ENCODE results near the gene ZBTB7C. TPM values are rescaled to one million over a fixed set of nuclear protein-coding genes. Genes with fewer than 3 reads are reported as not detected.

ZBTB7C gene
- total RNA-seq, 2 experiments from 2014 or later: not detected

DNA sequence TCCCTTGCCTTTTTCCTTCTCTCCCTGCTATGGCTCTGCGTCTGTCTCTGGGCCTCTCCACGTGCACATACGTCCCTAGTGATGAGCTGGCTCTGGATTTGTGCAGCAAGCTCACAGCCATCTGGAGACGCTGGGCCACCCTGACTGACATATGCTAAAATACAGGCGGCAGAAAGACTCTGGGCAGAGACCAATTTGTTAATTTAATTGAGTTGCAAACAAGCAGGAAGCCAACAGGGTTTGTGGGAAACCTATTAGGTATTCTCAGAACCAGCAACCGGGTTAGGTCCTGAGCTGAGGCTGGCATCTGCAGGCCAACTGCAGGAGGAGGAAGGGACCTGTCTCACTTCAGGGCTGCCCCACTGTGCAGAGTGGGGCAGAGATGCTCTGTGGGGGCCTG is 425.2 kb downstream of the ZBTB7C start:
- intact Hi-C loops (cut with DNase I, micrococcal nuclease): no loop called here
- no peak overlapping the region for H3K4me3 Mint-ChIP-seq
- ATAC-seq (no peak), DNase-seq (no peak)
- H3K27ac Mint-ChIP-seq: no peak overlapping the region
- ChIA-PET CTCF (interaction anchor here (1.1 kb wide), 1 partner anchor 13 kb away, joined by 4 read pairs; no protein-coding TSS in a partner anchor), POLR2A (no interaction called here)
- no peaks in the 10 kb centered on the region for H3K36me3 Mint-ChIP-seq (ENCODE audit: low read depth)
- H3K4me1 Mint-ChIP-seq: no peaks in the 10 kb centered on the region
- no peaks in the 10 kb centered on the region for H3K27me3 Mint-ChIP-seq
- H3K9me3 Mint-ChIP-seq (ENCODE audit: low read depth): no peaks in the 10 kb centered on the region

DNA sequence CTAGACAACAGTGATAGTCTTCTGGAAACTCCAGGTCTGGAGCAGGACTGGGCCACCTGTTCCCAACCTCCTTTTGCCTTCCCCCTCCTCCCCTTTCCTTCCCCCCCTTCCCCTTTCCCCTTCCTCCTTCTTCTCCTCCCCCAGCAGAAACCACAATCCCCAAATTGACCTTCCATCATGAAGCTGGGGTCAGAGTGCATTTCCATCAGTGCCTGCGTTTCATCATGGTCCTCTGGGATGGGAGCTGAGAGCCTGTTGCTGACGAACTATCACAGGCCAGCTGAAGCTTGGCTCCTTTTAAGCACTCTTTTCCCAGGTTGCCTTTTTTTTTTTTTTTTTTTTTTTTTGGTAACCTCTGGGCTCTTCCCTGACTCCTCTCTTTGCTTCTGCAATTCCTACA is 426.1 kb downstream of the ZBTB7C start:
- Mint-ChIP-seq H3K4me3 (no peak overlapping the region), H3K36me3 (ENCODE audit: low read depth) (no peaks in the 10 kb centered on the region), H3K9me3 (ENCODE audit: low read depth) (no peaks in the 10 kb centered on the region), H3K27ac (no peak overlapping the region), H3K4me1 (no peaks in the 10 kb centered on the region), H3K27me3 (no peaks in the 10 kb centered on the region)
- ChIA-PET CTCF (interaction anchor here (1.1 kb wide), 1 partner anchor 14 kb away, joined by 4 read pairs; no protein-coding TSS in a partner anchor), POLR2A (no interaction called here)
- no peak for ATAC-seq
- DNase-seq: no peak
- intact Hi-C loops (cut with DNase I, micrococcal nuclease): no loop called here

DNA sequence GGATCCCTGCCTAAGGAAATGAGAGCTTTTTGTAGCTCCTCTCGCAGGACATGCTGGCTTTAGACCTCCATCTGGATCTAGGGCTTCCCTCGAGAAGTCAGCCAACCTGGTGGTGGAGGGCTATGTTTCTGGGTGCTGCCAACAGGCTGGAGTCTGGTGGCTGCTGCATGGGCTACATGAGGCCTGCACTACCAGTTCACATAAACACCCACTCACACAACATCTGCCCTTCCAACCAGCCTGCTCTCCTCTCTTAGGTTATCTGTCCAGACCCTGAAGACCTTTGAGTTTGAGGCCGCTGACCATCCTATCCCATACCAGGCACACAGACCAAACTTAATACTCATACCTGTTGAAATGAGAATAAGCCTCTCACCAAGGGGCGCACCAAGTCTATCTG is 427.4 kb downstream of the ZBTB7C start:
- Mint-ChIP-seq H3K4me3 (no peak overlapping the region), H3K9me3 (ENCODE audit: low read depth) (no peaks in the 10 kb centered on the region), H3K27ac (no peak overlapping the region), H3K4me1 (no peaks in the 10 kb centered on the region), H3K36me3 (ENCODE audit: low read depth) (no peaks in the 10 kb centered on the region), H3K27me3 (no peaks in the 10 kb centered on the region)
- DNase-seq: no peak
- CTCF ChIA-PET: no interaction called here
- ATAC-seq: no peak
- intact Hi-C loops (cut with DNase I, micrococcal nuclease): no loop called here
- POLR2A ChIA-PET: no interaction called here

DNA sequence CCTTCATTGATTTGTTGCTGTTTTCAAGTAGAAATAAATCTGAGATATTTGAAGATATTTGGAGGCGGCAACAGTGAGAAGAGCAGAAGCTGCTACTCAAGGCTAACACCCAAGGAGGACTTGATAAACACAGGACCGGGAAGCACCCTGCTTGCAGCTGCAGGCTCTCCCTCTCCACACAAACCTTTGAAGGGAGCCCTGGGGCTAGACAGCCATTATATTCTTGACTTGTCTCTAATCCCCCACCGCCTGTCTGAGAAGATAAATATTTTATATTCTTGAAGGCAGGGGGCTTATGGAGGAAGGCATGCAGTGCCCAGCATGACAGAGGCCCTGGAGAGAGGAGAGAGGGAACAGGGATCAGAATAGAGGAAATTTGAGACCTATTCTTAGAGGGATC is 427.9 kb downstream of the ZBTB7C start:
- DNase-seq: no peak
- H3K4me3 Mint-ChIP-seq: no peak overlapping the region
- no peaks in the 10 kb centered on the region for H3K36me3 Mint-ChIP-seq (ENCODE audit: low read depth)
- ATAC-seq: no peak
- ChIA-PET CTCF (interaction anchor here (1.1 kb wide), 1 partner anchor 17 kb away, joined by 4 read pairs; no protein-coding TSS in a partner anchor), POLR2A (no interaction called here)
- H3K4me1 Mint-ChIP-seq: no peaks in the 10 kb centered on the region
- H3K27ac Mint-ChIP-seq: no peak overlapping the region
- no peaks in the 10 kb centered on the region for H3K9me3 Mint-ChIP-seq (ENCODE audit: low read depth)
- no peaks in the 10 kb centered on the region for H3K27me3 Mint-ChIP-seq
- intact Hi-C loops (cut with DNase I, micrococcal nuclease): no loop called here

DNA sequence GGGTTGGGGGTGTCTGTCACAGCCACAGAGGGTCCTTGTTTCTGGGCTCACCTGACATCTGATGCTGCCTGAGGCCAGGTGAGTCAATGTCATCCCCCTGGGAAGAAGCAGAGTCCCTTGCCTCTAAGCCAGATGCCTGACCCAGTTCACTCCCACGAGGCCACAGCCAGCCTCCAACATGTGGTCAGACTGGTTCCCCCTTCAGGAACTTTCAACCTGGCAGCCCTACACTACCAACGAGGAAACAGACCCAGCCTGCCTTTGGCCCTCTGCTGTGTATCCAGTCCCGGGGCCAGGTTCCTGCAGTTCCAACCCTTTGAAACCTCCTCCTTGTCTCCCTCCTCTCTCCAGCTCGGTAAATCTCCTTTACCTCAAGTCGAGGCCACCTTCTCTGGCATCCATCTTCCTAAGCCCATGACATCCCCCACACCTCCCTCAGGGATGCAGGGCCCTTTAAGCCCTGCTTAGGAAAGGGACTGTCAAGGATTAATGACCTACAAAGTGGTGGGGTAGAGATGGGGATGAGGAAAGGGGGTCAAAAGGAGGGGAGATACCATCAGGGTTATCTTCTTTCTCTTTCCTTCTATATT is 429.5 kb downstream of the ZBTB7C start:
- Mint-ChIP-seq H3K36me3 (ENCODE audit: low read depth) (no peaks in the 10 kb centered on the region), H3K9me3 (ENCODE audit: low read depth) (no peaks in the 10 kb centered on the region), H3K4me1 (no peaks in the 10 kb centered on the region), H3K27me3 (no peaks in the 10 kb centered on the region), H3K4me3 (no peak overlapping the region), H3K27ac (no peak overlapping the region)
- ATAC-seq (no peak), DNase-seq (no peak)
- intact Hi-C loops (cut with DNase I, micrococcal nuclease): no loop called here
- POLR2A ChIA-PET: no interaction called here
- CTCF ChIA-PET: no interaction called here

DNA sequence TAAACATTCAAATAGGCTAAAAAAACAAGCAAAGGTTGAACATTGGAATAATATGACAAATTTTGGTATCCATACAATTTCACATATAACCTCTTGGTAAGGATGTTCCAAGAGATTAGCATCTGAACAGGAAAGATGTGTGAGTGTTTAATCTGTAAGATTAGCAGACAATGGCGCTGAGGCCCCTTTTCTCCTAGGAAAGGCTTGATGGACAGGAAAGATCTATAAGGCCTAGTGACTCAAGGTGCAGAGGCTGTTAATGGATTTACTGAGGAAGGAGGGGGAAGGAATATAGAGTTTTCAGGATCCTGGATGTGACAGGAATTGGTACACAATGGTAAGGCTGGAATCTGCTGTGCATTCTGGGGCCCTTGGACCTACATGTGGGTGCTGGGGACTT is 430.6 kb downstream of the ZBTB7C start:
- H3K9me3 Mint-ChIP-seq (ENCODE audit: low read depth): no peaks in the 10 kb centered on the region
- no peaks in the 10 kb centered on the region for H3K36me3 Mint-ChIP-seq (ENCODE audit: low read depth)
- ChIA-PET POLR2A (no interaction called here), CTCF (interaction anchor here (0.7 kb wide), 1 partner anchor 107 kb away, joined by 3 read pairs; no protein-coding TSS in a partner anchor)
- ATAC-seq: no peak
- H3K4me1 Mint-ChIP-seq: no peaks in the 10 kb centered on the region
- H3K4me3 Mint-ChIP-seq: no peak overlapping the region
- intact Hi-C loops (cut with DNase I, micrococcal nuclease): no loop called here
- DNase-seq: no peak
- H3K27ac Mint-ChIP-seq: no peak overlapping the region
- H3K27me3 Mint-ChIP-seq: no peaks in the 10 kb centered on the region

DNA sequence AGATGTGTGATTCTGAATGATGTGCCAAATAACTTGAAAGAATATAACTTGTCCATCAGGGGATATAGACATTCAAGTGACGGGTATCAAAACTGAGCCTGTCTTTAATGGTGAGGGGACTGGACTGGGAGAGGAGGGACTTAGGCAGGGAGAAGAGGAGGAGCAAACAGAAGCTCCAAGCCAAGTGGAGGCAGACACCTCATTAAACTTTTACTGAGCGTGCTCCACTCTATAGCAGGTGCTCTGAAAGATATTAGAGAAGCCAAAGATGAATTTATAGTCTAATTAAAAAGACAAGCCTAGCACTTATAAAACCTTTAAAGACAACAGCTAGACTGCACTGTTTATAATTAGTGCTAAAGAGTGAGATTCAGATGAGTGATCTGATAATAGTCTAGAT is 431.0 kb downstream of the ZBTB7C start:
- intact Hi-C loops (cut with DNase I, micrococcal nuclease): no loop called here
- DNase-seq (no peak), ATAC-seq (no peak)
- H3K27ac Mint-ChIP-seq: no peak overlapping the region
- no peaks in the 10 kb centered on the region for H3K27me3 Mint-ChIP-seq
- no peak overlapping the region for H3K4me3 Mint-ChIP-seq
- H3K36me3 Mint-ChIP-seq (ENCODE audit: low read depth): no peaks in the 10 kb centered on the region
- POLR2A ChIA-PET: no interaction called here
- no peaks in the 10 kb centered on the region for H3K9me3 Mint-ChIP-seq (ENCODE audit: low read depth)
- CTCF ChIA-PET: no interaction called here
- no peaks in the 10 kb centered on the region for H3K4me1 Mint-ChIP-seq

Other genes with a start within 250 kb of the ZBTB7C start
- gene CTIF, start 129.6 kb upstream of the ZBTB7C start, total RNA-seq: 1 to 10 TPM; 4.5 to 5.3 TPM

Data from activated CD4-positive, alpha-beta T cell treated with anti-CD3 and anti-CD28 coated beads for 36 hours (primary cell).